Inferior parietal cortex (tissue), 1 donor: ENCODE measurements around the gene CD28.
A peak's percentile ranks its signal among the peaks of the same experiment; 100 is the strongest.
"Not testable (repeated sequence)": the region's sequence is repeated elsewhere in the genome, so short reads cannot be mapped to it uniquely, and the experiment has no call there.

Source experiments
- DNase-seq: peaks from one replicate; pipeline ENCODE4 v3.0.0-alpha.2; 2016; ENCODE audit errors: extremely low spot score

Gene CD28

GRCh38 chr2:203748331-203749126, 42.1 kb downstream of the CD28 start:
- DNase-seq = no peak

- DNase-seq = no peak
Measured at GRCh38 chr2:203750346-203751068, 44.1 kb downstream of the CD28 start.

- no peak for DNase-seq
Measured at GRCh38 chr2:203751685-203752271, 45.3 kb downstream of the CD28 start.

GRCh38 chr2:203756161-203756560, 49.7 kb downstream of the CD28 start:
- no peak for DNase-seq

- DNase-seq = no peak
Measured at GRCh38 chr2:203758841-203759689, 52.6 kb downstream of the CD28 start.

GRCh38 chr2:203759690-203760365, 53.4 kb downstream of the CD28 start:
- DNase-seq = no peak

GRCh38 chr2:203761121-203761520, 54.7 kb downstream of the CD28 start:
- no peak for DNase-seq

GRCh38 chr2:203763241-203763937, 57.0 kb downstream of the CD28 start:
- DNase-seq = no peak

GRCh38 chr2:203763938-203764664, 57.7 kb downstream of the CD28 start:
- DNase-seq = no peak

GRCh38 chr2:203772456-203773165, 66.2 kb downstream of the CD28 start:
- no peak for DNase-seq

GRCh38 chr2:203774760-203775159, 68.3 kb downstream of the CD28 start:
- no peak for DNase-seq

- no peak for DNase-seq
Measured at GRCh38 chr2:203775684-203776083, 69.2 kb downstream of the CD28 start.

GRCh38 chr2:203777030-203777429, 70.6 kb downstream of the CD28 start:
- DNase-seq = no peak

- DNase-seq = not testable (repeated sequence)
Measured at GRCh38 chr2:203779477-203780073, 73.1 kb downstream of the CD28 start.

- DNase-seq = no peak
Measured at GRCh38 chr2:203780231-203780630, 73.8 kb downstream of the CD28 start.

- DNase-seq = no peak
Measured at GRCh38 chr2:203781151-203781550, 74.7 kb downstream of the CD28 start.

- peak; percentile 70 for DNase-seq
Measured at GRCh38 chr2:203782262-203782976, 76.0 kb downstream of the CD28 start.

- no peak for DNase-seq
Measured at GRCh38 chr2:203783496-203784203, 77.2 kb downstream of the CD28 start.
